HepG2 (cell line): Measurements from ENCODE around the gene NUDT7. TPM values are rescaled to one million over a fixed set of nuclear protein-coding genes. Genes with fewer than 3 reads are reported as not detected.
A peak's percentile ranks its signal among the peaks of the same experiment; 100 is the strongest.

Source experiments
- ATAD3A ChIP-seq: sonication (generic); formaldehyde crosslinking; IDR thresholded peaks from 2 replicates; pipeline ENCODE4 v1.4.0; 2020; ENCODE audit warnings: missing genetic modification reagents
- CBX2 ChIP-seq, 2 experiments: fragments of 200-600 bp in 1 of 2; sonication (generic); formaldehyde crosslinking in 1 of 2; IDR thresholded peaks; 2 replicates each; pipeline versions ENCODE4 v1.7.0 to v1.8.1; 2018 to 2022; ENCODE audit warnings: low read depth in 2 of 2, low read length in 1 of 2, mild to moderate bottlenecking in 1 of 2, missing genetic modification reagents in 1 of 2
- CCDC6 ChIP-seq: sonication (generic); formaldehyde crosslinking; IDR thresholded peaks from 2 replicates; pipeline ENCODE4 v1.8.1; 2022; ENCODE audit warnings: mild to moderate bottlenecking, missing genetic modification reagents, moderate library complexity
- HNRNPH1 ChIP-seq: fragments of 200-400 bp; formaldehyde crosslinking; optimal IDR thresholded peaks from 2 replicates; pipeline ENCODE3; 2017; ENCODE audit warnings: mild to moderate bottlenecking, low read depth, low read length
- NFKB2 ChIP-seq: sonication (generic); formaldehyde crosslinking; IDR thresholded peaks from 2 replicates; pipeline ENCODE4 v1.4.0; 2020; ENCODE audit warnings: missing genetic modification reagents, borderline replicate concordance
- PHF8 ChIP-seq: sonication (generic); formaldehyde crosslinking; IDR thresholded peaks from 2 replicates; pipeline ENCODE4 v1.5.0; 2020; ENCODE audit warnings: missing genetic modification reagents
- RAD21 ChIP-seq: fragments of 450-650 bp; formaldehyde crosslinking; IDR thresholded peaks from 2 replicates; pipeline ENCODE4 v1.5.0; 2020; ENCODE audit warnings: mild to moderate bottlenecking
- RARA ChIP-seq: IDR thresholded peaks from 2 replicates; pipeline ENCODE4 v1.6.1; 2016; ENCODE audit warnings: missing genetic modification reagents, missing compliant biosample characterization
- RFX1 ChIP-seq: fragments of 450-650 bp; IDR thresholded peaks from 2 replicates; pipeline ENCODE4 v1.6.1; 2017
- RFX5 ChIP-seq: IDR thresholded peaks from 2 replicates; pipeline ENCODE4 v1.6.1; 2011; ENCODE audit warnings: low read depth, low read length, improper control_type of control experiment
- RFXANK ChIP-seq: IDR thresholded peaks from 2 replicates; pipeline ENCODE4 v1.6.1; 2016
- ZBTB10 ChIP-seq: sonication (generic); formaldehyde crosslinking; IDR thresholded peaks from 2 replicates; pipeline ENCODE4 v1.4.0; 2020; ENCODE audit warnings: missing genetic modification reagents, borderline replicate concordance
- ZBTB46 ChIP-seq: sonication (generic); formaldehyde crosslinking; IDR thresholded peaks from 2 replicates; pipeline ENCODE4 v1.4.0; 2020; ENCODE audit warnings: mild to moderate bottlenecking, missing genetic modification reagents, borderline replicate concordance
- ZNF143 ChIP-seq: sonication (generic); formaldehyde crosslinking; IDR thresholded peaks from 2 replicates; pipeline ENCODE4 v1.4.0; 2020; ENCODE audit warnings: missing genetic modification reagents
- ZNF205 ChIP-seq: IDR thresholded peaks from 2 replicates; pipeline ENCODE4 v1.6.1; 2018; ENCODE audit warnings: missing biosample characterization, missing genetic modification reagents
- ZNF563 ChIP-seq: sonication (generic); formaldehyde crosslinking; IDR thresholded peaks from 2 replicates; pipeline ENCODE4 v1.8.0; 2022; ENCODE audit warnings: mild to moderate bottlenecking, moderate library complexity, missing genetic modification reagents
- ZNF605 ChIP-seq: sonication (generic); formaldehyde crosslinking; IDR thresholded peaks from 2 replicates; pipeline ENCODE4 v1.8.0; 2022; ENCODE audit warnings: mild to moderate bottlenecking, missing genetic modification reagents
- polyA plus RNA-seq, 8 experiments: library from polyadenylated mRNA; depleted of rRNA in 3 of 8; stranded (reverse) in 7 of 8; unstranded in 1 of 8; fragments of >200 nt; fragmentation: Illumina TruSeq in 4 of 8; extraction: Trizol in 4 of 8; gene quantifications; 2 replicates each; pipeline versions ENCODE4 v1.2.1 to v1.2.3, GENCODE V29; 2011 to 2016; ENCODE audit warnings: low read depth in 4 of 8, missing spikeins in 1 of 8, mixed read lengths in 1 of 8; ENCODE audit not compliant: insufficient read depth in 1 of 8
- total RNA-seq, 5 experiments: library from RNA; depleted of rRNA; stranded (reverse); fragments of >200 nt; fragmentation: Illumina TruSeq; extraction: Trizol; gene quantifications; 2 replicates each; pipeline ENCODE4 v1.2.3, GENCODE V29; 2016; ENCODE audit warnings: low read depth in 1 of 5
- TF ChIP-seq, protein P1 (sequence below): sonication (generic); formaldehyde crosslinking; IDR thresholded peaks from 2 replicates; pipeline ENCODE4 v1.5.1; 2020; ENCODE audit warnings: missing genetic modification reagents, mild to moderate bottlenecking, borderline replicate concordance
- TF ChIP-seq, protein P2 (sequence below): sonication (generic); formaldehyde crosslinking; IDR thresholded peaks from 2 replicates; pipeline ENCODE4 v1.8.1; 2023; ENCODE audit warnings: mild to moderate bottlenecking, moderate library complexity, missing genetic modification reagents
- TF ChIP-seq, protein P3 (sequence below): sonication (generic); formaldehyde crosslinking; IDR thresholded peaks from 2 replicates; pipeline ENCODE4 v1.9.0; 2021; ENCODE audit warnings: missing genetic modification reagents, borderline replicate concordance

Gene NUDT7
- total and polyA plus RNA-seq, 2 of the 13 experiments (the other 11 are each of a cell fraction or from before 2014, with no cell fraction given): 14.3 to 23.9 TPM

GRCh38 chr16:77722309-77723107 is at the start of gene NUDT7 (continued):
- TF ChIP-seq, protein P1, sequence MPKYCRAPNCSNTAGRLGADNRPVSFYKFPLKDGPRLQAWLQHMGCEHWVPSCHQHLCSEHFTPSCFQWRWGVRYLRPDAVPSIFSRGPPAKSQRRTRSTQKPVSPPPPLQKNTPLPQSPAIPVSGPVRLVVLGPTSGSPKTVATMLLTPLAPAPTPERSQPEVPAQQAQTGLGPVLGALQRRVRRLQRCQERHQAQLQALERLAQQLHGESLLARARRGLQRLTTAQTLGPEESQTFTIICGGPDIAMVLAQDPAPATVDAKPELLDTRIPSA: no peak
- TF ChIP-seq, protein P2, sequence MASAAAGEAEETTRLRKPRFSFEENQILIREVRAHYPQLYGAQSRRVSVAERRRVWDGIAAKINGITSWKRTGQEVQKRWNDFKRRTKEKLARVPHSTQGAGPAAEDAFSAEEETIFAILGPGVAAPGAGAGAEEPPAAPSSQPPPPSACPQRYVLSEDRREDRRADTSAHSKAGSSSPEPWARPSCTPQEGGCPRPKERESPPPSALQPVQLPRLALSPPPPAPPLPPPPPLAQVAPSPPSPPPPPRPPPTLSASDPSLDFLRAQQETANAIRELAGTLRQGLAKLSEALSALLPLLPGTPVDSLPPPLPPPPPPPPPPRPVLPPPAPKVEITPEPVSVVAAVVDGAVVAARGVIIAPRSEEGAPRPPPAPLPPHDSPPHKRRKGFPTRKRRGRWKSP (CRISPR knock-in tag): no peak; the same call in 1 of the 2 replicates
- TF ChIP-seq RARA (CRISPR knock-in tag) (no peak), NFKB2 (CRISPR knock-in tag) (peak; percentile 76; the same call in 1 of the 2 replicates), ZNF563 (CRISPR knock-in tag) (no peak; the same call in 1 of the 2 replicates), ZNF205 (CRISPR knock-in tag) (peak; percentile 60), HNRNPH1 (no peak), RFX1 (no peak), RFXANK (CRISPR knock-in tag) (no peak; the same call in 1 of the 2 replicates), ZBTB46 (CRISPR knock-in tag) (no peak), RFX5 (no peak), CCDC6 (CRISPR knock-in tag) (peak; percentile 39; the same call in 1 of the 2 replicates), CBX2 (IDR thresholded peaks at IDR 0.05; ENCODE audit: low read depth, low read length) (no peak; the same call in 1 of the 2 replicates), CBX2 (CRISPR knock-in tag; IDR thresholded peaks at IDR 0.05; ENCODE audit: low read depth) (no peak), RAD21 (CRISPR knock-in tag) (peak; percentile 90), ZBTB10 (peak; percentile 87; the same call in 1 of the 2 replicates), ZNF143 (CRISPR knock-in tag) (no peak), ZNF605 (CRISPR knock-in tag) (peak; percentile 93), ATAD3A (CRISPR knock-in tag) (no peak), PHF8 (CRISPR knock-in tag) (peak; percentile 88)
- TF ChIP-seq, protein P3, sequence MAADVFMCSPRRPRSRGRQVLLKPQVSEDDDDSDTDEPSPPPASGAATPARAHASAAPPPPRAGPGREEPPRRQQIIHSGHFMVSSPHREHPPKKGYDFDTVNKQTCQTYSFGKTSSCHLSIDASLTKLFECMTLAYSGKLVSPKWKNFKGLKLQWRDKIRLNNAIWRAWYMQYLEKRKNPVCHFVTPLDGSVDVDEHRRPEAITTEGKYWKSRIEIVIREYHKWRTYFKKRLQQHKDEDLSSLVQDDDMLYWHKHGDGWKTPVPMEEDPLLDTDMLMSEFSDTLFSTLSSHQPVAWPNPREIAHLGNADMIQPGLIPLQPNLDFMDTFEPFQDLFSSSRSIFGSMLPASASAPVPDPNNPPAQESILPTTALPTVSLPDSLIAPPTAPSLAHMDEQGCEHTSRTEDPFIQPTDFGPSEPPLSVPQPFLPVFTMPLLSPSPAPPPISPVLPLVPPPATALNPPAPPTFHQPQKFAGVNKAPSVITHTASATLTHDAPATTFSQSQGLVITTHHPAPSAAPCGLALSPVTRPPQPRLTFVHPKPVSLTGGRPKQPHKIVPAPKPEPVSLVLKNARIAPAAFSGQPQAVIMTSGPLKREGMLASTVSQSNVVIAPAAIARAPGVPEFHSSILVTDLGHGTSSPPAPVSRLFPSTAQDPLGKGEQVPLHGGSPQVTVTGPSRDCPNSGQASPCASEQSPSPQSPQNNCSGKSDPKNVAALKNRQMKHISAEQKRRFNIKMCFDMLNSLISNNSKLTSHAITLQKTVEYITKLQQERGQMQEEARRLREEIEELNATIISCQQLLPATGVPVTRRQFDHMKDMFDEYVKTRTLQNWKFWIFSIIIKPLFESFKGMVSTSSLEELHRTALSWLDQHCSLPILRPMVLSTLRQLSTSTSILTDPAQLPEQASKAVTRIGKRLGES (CRISPR knock-in tag): no peak; the same call in 1 of the 2 replicates
